Endothelial cell of umbilical vein (primary cell): ENCODE measurements around the gene UNC119B. TPM values are rescaled to one million over a fixed set of nuclear protein-coding genes. Genes with fewer than 3 reads are reported as not detected.

Source experiments
- BruUV-seq: library from RNA; stranded (reverse); fragments of 400-500 nt; replicated peaks from 2 replicates; lab custom pipeline; 2021; lab: Mats Ljungman, UMichigan
- CTCF ChIA-PET: fragments of 300-600, 350-600 bp; sonication (Branson Sonifier 250); formaldehyde crosslinking; loops from one replicate; lab custom pipeline; 2021; ENCODE audit warnings: antibody characterized with exemption, inconsistent platforms; lab: Charles Lee
- POLR2A ChIA-PET: fragments of 300-600, 350-600 bp; sonication (Branson Sonifier 250); formaldehyde crosslinking; loops from one replicate; lab custom pipeline; 2021; ENCODE audit warnings: antibody characterized with exemption, inconsistent platforms; lab: Charles Lee
- DNase-seq: peaks from one replicate; pipeline ENCODE4 v3.0.0-alpha.2; 2011; ENCODE audit warnings: low read depth, low spot score
- FAIRE-seq: peaks from 2 replicates; lab custom pipeline; 2011; peaks lifted over from hg19 to GRCh38; lab: Jason Lieb, UNC
- H2AFZ ChIP-seq: 2 replicates; pipeline ENCODE4 v1.6.0; 2012; ENCODE audit warnings: low read depth, low read length, control low read depth, inconsistent platforms
- H3K27ac ChIP-seq: 2 replicates; pipeline ENCODE4 v1.5.1; 2011; ENCODE audit warnings: low read depth, mild to moderate bottlenecking, control low read depth, low read length, moderate library complexity; ENCODE audit not compliant: insufficient read depth
- H3K27me3 ChIP-seq, 2 experiments: 2 replicates each; pipeline versions ENCODE4 v1.6.0 to v1.6.1; 2011; ENCODE audit warnings: low read length in 2 of 2, mixed read lengths in 1 of 2; ENCODE audit not compliant: control insufficient read depth in 2 of 2, insufficient read depth in 2 of 2
- H3K36me3 ChIP-seq, 2 experiments: 2 replicates in 1 of 2; 3 replicates in 1 of 2; pipeline ENCODE4 v1.5.1; 2011; ENCODE audit warnings: low read length in 2 of 2, mild to moderate bottlenecking in 1 of 2, moderate library complexity in 1 of 2; ENCODE audit not compliant: control insufficient read depth in 2 of 2, insufficient read depth in 2 of 2; ENCODE audit errors: extremely low read depth in 1 of 2
- H3K4me1 ChIP-seq: 3 replicates; pipeline ENCODE4 v1.5.1; 2011; ENCODE audit warnings: mild to moderate bottlenecking, low read length; ENCODE audit not compliant: control insufficient read depth, insufficient read depth; ENCODE audit errors: extremely low read depth
- H3K4me2 ChIP-seq: 2 replicates; pipeline ENCODE4 v1.6.1; 2011; ENCODE audit warnings: low read length, control low read depth, mixed read lengths; ENCODE audit not compliant: insufficient read depth
- H3K4me3 ChIP-seq, 3 experiments: fragments of 200-600 bp in 1 of 3; sonication (generic), shearing (Covaris generic) in 1 of 3; replicated peaks in 1 of 3; 2 replicates each; pipeline ENCODE4 v1.5.1; 2011 to 2016; ENCODE audit warnings: control low read depth in 3 of 3, low read length in 3 of 3, mild to moderate bottlenecking in 2 of 3, inconsistent platforms in 1 of 3, low read depth in 1 of 3, moderate library complexity in 1 of 3; ENCODE audit not compliant: insufficient read depth in 1 of 3
- H3K79me2 ChIP-seq: 2 replicates; pipeline ENCODE4 v1.6.0; 2012; ENCODE audit warnings: low read length, inconsistent platforms; ENCODE audit not compliant: control insufficient read depth, insufficient read depth
- H3K9ac ChIP-seq: replicated peaks from 2 replicates; pipeline ENCODE3; 2011; ENCODE audit warnings: low read length, control low read depth; ENCODE audit not compliant: insufficient read depth; ENCODE audit errors: extremely low read depth
- H3K9me1 ChIP-seq: replicated peaks from 3 replicates; pipeline ENCODE4 v1.6.0; 2011; ENCODE audit warnings: mild to moderate bottlenecking, low read length; ENCODE audit not compliant: control insufficient read depth, insufficient read depth; ENCODE audit errors: extremely low read depth
- H3K9me3 ChIP-seq: replicated peaks from 2 replicates; pipeline ENCODE4 v1.5.1; 2012; ENCODE audit warnings: low read length, inconsistent platforms; ENCODE audit not compliant: control insufficient read depth, insufficient read depth
- H4K20me1 ChIP-seq: replicated peaks from 2 replicates; pipeline ENCODE3; 2011; ENCODE audit warnings: mild to moderate bottlenecking, low read length; ENCODE audit not compliant: control insufficient read depth, insufficient read depth; ENCODE audit errors: extremely low read depth
- CTCF ChIP-seq, 2 donors: IDR thresholded peaks; 1 replicate in 1 of 2; 2 replicates in 1 of 2; pipeline ENCODE4 v1.5.1; 2011; ENCODE audit warnings: low read length in 2 of 2, mild to moderate bottlenecking in 2 of 2, moderate library complexity in 2 of 2, control low read depth in 1 of 2, inconsistent platforms in 1 of 2, low read depth in 1 of 2; ENCODE audit not compliant: insufficient read depth in 1 of 2; ENCODE audit errors: extremely low read depth in 1 of 2
- FOS ChIP-seq: IDR thresholded peaks from 2 replicates; pipeline ENCODE4 v1.6.1; 2011; ENCODE audit warnings: mild to moderate bottlenecking, low read length, moderate library complexity, borderline replicate concordance; ENCODE audit not compliant: insufficient read depth
- GATA2 ChIP-seq: IDR thresholded peaks from 2 replicates; pipeline ENCODE4 v1.7.0; 2011; ENCODE audit warnings: low read depth, mild to moderate bottlenecking, moderate library complexity, mixed read lengths, low read length; ENCODE audit not compliant: insufficient read length, insufficient read depth
- JUN ChIP-seq: IDR thresholded peaks from 2 replicates; pipeline ENCODE4 v1.6.1; 2011; ENCODE audit warnings: borderline replicate concordance, low read depth; ENCODE audit not compliant: insufficient read length, insufficient read depth
- MAX ChIP-seq: IDR thresholded peaks from 2 replicates; pipeline ENCODE4 v1.6.1; 2011; ENCODE audit not compliant: insufficient read depth, insufficient read length
- MYC ChIP-seq: IDR thresholded peaks from one replicate; pipeline ENCODE4 v1.6.1; 2011; ENCODE audit warnings: mild to moderate bottlenecking, low read depth, low read length
- POLR2A ChIP-seq: IDR thresholded peaks from 2 replicates; pipeline ENCODE4 v1.6.1; 2012; ENCODE audit warnings: low read depth, mild to moderate bottlenecking, control low read depth, low read length
- POLR2AphosphoS5 ChIP-seq: IDR thresholded peaks from 2 replicates; pipeline ENCODE4 v1.6.1; 2012; ENCODE audit warnings: low read depth, mild to moderate bottlenecking, control low read depth, low read length, moderate library complexity; ENCODE audit not compliant: insufficient read depth
- dilution Hi-C: fragments of 300-500 bp; cut with MboI; formaldehyde crosslinking; loops from one replicate; pipeline ENCODE4 v1.15.0; 2019; ENCODE audit warnings: low sequenced_read_pairs; ENCODE audit not compliant: extremely low pct_ligation_motif_present
- intact Hi-C: fragments of 100-400 bp; cut with micrococcal nuclease; formaldehyde crosslinking; loops from one replicate; pipeline ENCODE4 v1.10.0; 2022
- polyA plus RNA-seq, 4 experiments: library from polyadenylated mRNA; depleted of rRNA in 3 of 4; stranded (reverse) in 3 of 4; unstranded in 1 of 4; fragments of >200 nt; gene quantifications; 2 replicates each; pipeline versions ENCODE4 v1.2.1 to v1.2.3, GENCODE V29; 2011 to 2012; ENCODE audit warnings: missing spikeins in 1 of 4
- total RNA-seq: library from RNA; stranded (reverse); gene quantifications from 2 replicates; pipeline ENCODE4 v1.2.3, GENCODE V29; 2021

Gene UNC119B
- total and polyA plus RNA-seq, 2 donors (not counting 3 experiments of a cell fraction or from before 2014, with no cell fraction given) = 23.1 to 33.7 TPM

- Histone ChIP-seq H3K36me3 (peaks cover 20 to 21% of the 10 kb centered on the region in 2 experiments), H3K9me3 (no peaks in the 10 kb centered on the region), H2AFZ (no peak overlapping the region), H3K9me1 (no peaks in the 10 kb centered on the region), H3K4me1 (peaks cover 32% of the 10 kb centered on the region), H4K20me1 (no peaks in the 10 kb centered on the region), H3K4me3 (no peak overlapping the region), H3K4me2 (no peak overlapping the region), H3K27me3 (no peaks in the 10 kb centered on the region), H3K27ac (no peak overlapping the region), H3K9ac (no peak overlapping the region), H3K79me2 (peaks cover 55% of the 10 kb centered on the region)
- no peak for FAIRE-seq
- CTCF ChIA-PET = interaction anchor here (1.1 to 4.1 kb wide), 2 partner anchors 9 to 44 kb away, joined by 3 to 24 read pairs; no protein-coding TSS in a partner anchor
- POLR2A ChIA-PET = no interaction called here
- dilution Hi-C loops = no loop called here
- intact Hi-C loops = no loop called here
- TF ChIP-seq JUN (no peak), CTCF (IDR thresholded peaks at IDR 0.05; ENCODE audit: extremely low read depth in 1 of 2, insufficient read depth in 1 of 2, low read depth in 1 of 2, low read length in 2 of 2) (no peak), MYC (no peak), POLR2A (no peak), POLR2AphosphoS5 (no peak), MAX (no peak), GATA2 (no peak), FOS (no peak)
- no peak for DNase-seq
- BruUV-seq = no TSS peak
Measured at GRCh38 chr12:120692524-120693033, 17.7 kb upstream of the UNC119B start.
